Ishikawa (cell line): ENCODE data around the gene TSPAN11.

ENCODE experiments used
- CREB1 ChIP-seq: IDR thresholded peaks from 2 replicates; pipeline ENCODE4 v1.6.1; 2012; ENCODE audit warnings: low read depth
- MAX ChIP-seq: IDR thresholded peaks from 2 replicates; pipeline ENCODE4 v1.6.1; 2012
- RAD21 ChIP-seq: IDR thresholded peaks from 2 replicates; pipeline ENCODE4 v1.6.1; 2012; ENCODE audit warnings: low read depth
- TAF1 ChIP-seq: IDR thresholded peaks from 2 replicates; pipeline ENCODE4 v1.6.1; 2012; ENCODE audit warnings: low read depth, mild to moderate bottlenecking

- TF ChIP-seq TAF1: no peak
- no peak for TF ChIP-seq MAX
- no peak for TF ChIP-seq RAD21
- no peak for TF ChIP-seq CREB1
Measured at GRCh38 chr12:31018106-31018789, 91.7 kb downstream of the TSPAN11 start.
